Gastroesophageal sphincter (tissue), 4 donors: ENCODE measurements around the gene ROS1. TPM values are rescaled to one million over a fixed set of nuclear protein-coding genes. Genes with fewer than 3 reads are reported as not detected.

ENCODE experiments used
- ATAC-seq: fragments of 150-250 bp; one replicate; pipeline ENCODE4 v1.9.1; 2016; ENCODE audit warnings: mild to moderate bottlenecking, moderate library complexity
- H3K27ac ChIP-seq, 4 donors: fragments of 200-600 bp; sonication (generic) in 3 of 4; 1 replicate in 3 of 4; 2 replicates in 1 of 4; pipeline ENCODE4 v1.5.1; 2016 to 2019
- H3K27me3 ChIP-seq: fragments of 200-600 bp; sonication (generic); one replicate; pipeline ENCODE4 v1.5.1; 2019
- H3K36me3 ChIP-seq, 2 donors: fragments of 200-600 bp; sonication (generic); one replicate each; pipeline ENCODE4 v1.5.1; 2019; ENCODE audit warnings: control low read depth in 1 of 2
- H3K4me1 ChIP-seq, 3 donors: fragments of 200-600 bp; sonication (generic); 1 replicate in 2 of 3; 2 replicates in 1 of 3; pipeline ENCODE4 v1.5.1; 2016 to 2019; ENCODE audit warnings: control low read depth in 2 of 3
- H3K4me3 ChIP-seq, 2 donors: fragments of 200-600 bp; sonication (generic); one replicate each; pipeline ENCODE4 v1.5.1; 2019; ENCODE audit warnings: mild to moderate bottlenecking in 1 of 2, moderate library complexity in 1 of 2
- H3K9me3 ChIP-seq, 3 donors: fragments of 200-600 bp; sonication (generic); one replicate each; pipeline ENCODE4 v1.5.1; 2017 to 2019; ENCODE audit warnings: control low read depth in 2 of 3
- CTCF ChIP-seq, 4 experiments: fragments of 200-600 bp in 2 of 4; fragments of 450-650 bp in 2 of 4; sonication (generic) in 1 of 4; IDR thresholded peaks; one replicate each; pipeline ENCODE4 v1.5.1; 2017 to 2019; ENCODE audit warnings: antibody characterized with exemption in 4 of 4, mild to moderate bottlenecking in 2 of 4, moderate library complexity in 2 of 4
- EP300 ChIP-seq: sonication (generic); formaldehyde crosslinking; IDR thresholded peaks from one replicate; pipeline ENCODE4 v1.6.1; 2017; ENCODE audit warnings: antibody characterized with exemption, mild to moderate bottlenecking
- POLR2A ChIP-seq, 2 donors: fragments of 450-650 bp; IDR thresholded peaks; one replicate each; pipeline ENCODE4 v1.6.1; 2017; ENCODE audit warnings: antibody characterized with exemption in 2 of 2, mild to moderate bottlenecking in 2 of 2, moderate library complexity in 1 of 2
- POLR2AphosphoS5 ChIP-seq: sonication (generic); formaldehyde crosslinking; IDR thresholded peaks from one replicate; pipeline ENCODE4 v1.6.1; 2017; ENCODE audit warnings: antibody characterized with exemption
- WGBS, 2 donors: methylation state at CpG; one replicate each; pipeline ENCODE4 v1.1.5; 2018; ENCODE audit warnings: low coverage in 1 of 2; 5-methylcytosine and 5-hydroxymethylcytosine counted together
- total RNA-seq, 4 donors: library from RNA; depleted of rRNA; stranded (reverse); fragments of >200 nt; gene quantifications; one replicate each; pipeline ENCODE4 v1.1.0, GENCODE V29; 2016

Gene ROS1
- total RNA-seq, 4 donors from 2014 or later, result 0.13 TPM; not detected in 3

- no peak overlapping the region for H3K4me3 ChIP-seq
- no peak for ATAC-seq
- 50 to 65% methylated on average over 1 to 2 of the region's 4 CpGs for WGBS, 2 donors
- no peak for TF ChIP-seq POLR2AphosphoS5
- no peak for TF ChIP-seq POLR2A (IDR thresholded peaks at IDR 0.05)
- TF ChIP-seq CTCF (IDR thresholded peaks at IDR 0.05), result no peak
- no peak for TF ChIP-seq EP300
- no peaks in the 10 kb centered on the region for H3K27me3 ChIP-seq
- no peaks in the 10 kb centered on the region for H3K36me3 ChIP-seq
- H3K27ac ChIP-seq, result no peak overlapping the region
- H3K4me1 ChIP-seq, result no peaks in the 10 kb centered on the region
- no peaks in the 10 kb centered on the region for H3K9me3 ChIP-seq
Measured at GRCh38 chr6:117467876-117468275, 42.1 kb upstream of the ROS1 start.

DNA sequence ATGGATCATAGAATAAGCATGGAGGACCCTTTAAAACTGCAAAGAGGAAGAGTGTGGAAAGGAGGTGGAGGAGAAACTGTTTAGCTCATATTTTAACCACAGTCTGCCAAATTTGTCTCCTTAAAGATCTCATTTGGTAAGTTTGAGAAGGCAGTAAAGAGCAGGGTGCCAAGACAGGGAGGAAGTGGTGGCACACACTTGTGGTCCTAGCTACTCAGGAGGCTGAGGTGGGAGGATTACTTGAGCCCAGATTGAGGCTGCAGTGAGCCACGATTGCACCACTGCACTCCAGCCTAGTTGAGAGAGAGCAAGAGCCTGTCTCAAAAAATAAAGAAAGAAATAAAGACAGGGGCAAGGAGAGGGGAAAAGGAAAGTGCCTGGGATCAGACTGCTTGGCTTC is 39.9 kb upstream of the ROS1 start:
- H3K4me3 ChIP-seq, result no peak overlapping the region
- no peaks in the 10 kb centered on the region for H3K4me1 ChIP-seq
- no peaks in the 10 kb centered on the region for H3K36me3 ChIP-seq
- no peak overlapping the region for H3K27ac ChIP-seq
- H3K27me3 ChIP-seq, result no peaks in the 10 kb centered on the region
- WGBS, 2 donors, result 25 to 60% methylated on average over 1 of the region's 1 CpG
- ATAC-seq, result no peak
- no peak for TF ChIP-seq POLR2AphosphoS5
- no peak for TF ChIP-seq EP300
- TF ChIP-seq POLR2A (IDR thresholded peaks at IDR 0.05), result no peak
- no peak for TF ChIP-seq CTCF (IDR thresholded peaks at IDR 0.05)
- no peaks in the 10 kb centered on the region for H3K9me3 ChIP-seq

GRCh38 chr6:117464700-117465099 is 39.0 kb upstream of the ROS1 start:
- Histone ChIP-seq H3K27me3 (no peaks in the 10 kb centered on the region), H3K27ac (no peak overlapping the region), H3K9me3 (no peaks in the 10 kb centered on the region), H3K36me3 (no peaks in the 10 kb centered on the region), H3K4me1 (no peaks in the 10 kb centered on the region), H3K4me3 (no peak overlapping the region)
- WGBS, 2 donors, result 47% methylated on average over 2 of the region's 2 CpGs; no CpG with 5 or more reads in 1 of the 2 donors
- no peak for ATAC-seq
- TF ChIP-seq CTCF (IDR thresholded peaks at IDR 0.05), result no peak
- TF ChIP-seq POLR2A (IDR thresholded peaks at IDR 0.05), result no peak
- TF ChIP-seq EP300, result no peak
- no peak for TF ChIP-seq POLR2AphosphoS5

DNA sequence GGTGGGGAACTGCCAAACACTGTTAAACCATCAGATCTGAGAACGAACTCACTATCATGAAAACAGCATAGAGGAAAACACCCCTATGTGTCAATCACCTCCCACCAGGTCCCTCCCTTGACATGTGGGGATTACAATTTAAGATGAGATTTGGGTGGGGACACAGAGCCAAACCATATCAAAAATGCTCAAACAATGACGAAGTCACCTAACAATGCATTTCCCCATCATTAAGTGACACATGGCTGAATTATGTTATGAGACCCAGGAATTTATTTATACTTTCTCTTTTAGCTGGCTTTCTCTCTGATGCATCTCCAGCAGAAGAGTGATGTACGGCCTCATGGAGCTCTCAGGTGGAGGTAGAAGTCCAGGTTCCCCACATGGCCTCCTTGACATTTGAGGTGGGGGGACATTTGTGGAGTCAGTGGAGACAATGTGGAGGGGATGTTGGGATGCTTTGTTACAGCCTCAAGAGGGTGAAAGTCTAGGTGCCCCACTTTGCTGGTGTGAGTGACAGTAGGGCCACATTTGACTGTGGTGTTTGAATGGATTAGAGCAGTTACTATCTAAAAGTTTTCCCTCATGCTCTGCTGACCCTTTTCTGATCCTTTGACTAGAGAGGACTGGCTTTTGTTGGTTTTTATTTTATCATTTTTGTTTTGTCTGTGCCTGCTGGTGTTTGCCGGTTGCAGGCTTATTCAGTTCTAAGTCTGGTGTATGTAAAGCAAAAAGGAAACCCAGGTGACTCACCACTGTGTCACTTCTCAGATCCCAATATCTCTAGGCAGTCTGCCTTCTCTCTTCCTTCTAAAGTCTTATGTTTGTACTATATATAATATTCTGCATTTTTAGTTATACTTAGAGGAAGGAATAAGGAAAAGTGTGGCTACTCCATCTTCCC is 38.3 kb upstream of the ROS1 start:
- no peaks in the 10 kb centered on the region for H3K9me3 ChIP-seq
- no peaks in the 10 kb centered on the region for H3K36me3 ChIP-seq
- no peaks in the 10 kb centered on the region for H3K4me1 ChIP-seq
- no peak overlapping the region for H3K4me3 ChIP-seq
- no peak for TF ChIP-seq EP300
- TF ChIP-seq CTCF (IDR thresholded peaks at IDR 0.05), result no peak
- TF ChIP-seq POLR2AphosphoS5, result no peak
- TF ChIP-seq POLR2A (IDR thresholded peaks at IDR 0.05), result no peak
- H3K27ac ChIP-seq, result no peak overlapping the region
- H3K27me3 ChIP-seq, result no peaks in the 10 kb centered on the region
- WGBS, 2 donors, result 80 to 83% methylated on average over 3 to 4 of the region's 4 CpGs
- ATAC-seq, result no peak
